Muscle layer of duodenum (tissue), 2 donors: ENCODE results near the gene SPAG17.

Experiments used
- H3K27ac ChIP-seq: one replicate; pipeline ENCODE4 v1.7.0; 2013; ENCODE audit warnings: mild to moderate bottlenecking, low read length
- H3K27me3 ChIP-seq: one replicate; pipeline ENCODE4 v1.7.0; 2013; ENCODE audit warnings: low read depth, mild to moderate bottlenecking, control low read depth, low read length
- H3K36me3 ChIP-seq, 2 donors: one replicate each; pipeline ENCODE4 v1.7.0; 2013; ENCODE audit warnings: low read length in 2 of 2, control low read depth in 1 of 2, mild to moderate bottlenecking in 1 of 2; ENCODE audit not compliant: insufficient read depth in 2 of 2, control insufficient read depth in 1 of 2
- H3K4me1 ChIP-seq, 2 donors: one replicate each; pipeline ENCODE4 v1.7.0; 2013; ENCODE audit warnings: low read length in 2 of 2, mild to moderate bottlenecking in 2 of 2, control low read depth in 1 of 2, moderate library complexity in 1 of 2; ENCODE audit not compliant: insufficient read depth in 2 of 2, control insufficient read depth in 1 of 2
- H3K4me3 ChIP-seq, 2 donors: one replicate each; pipeline ENCODE4 v1.7.0; 2013; ENCODE audit warnings: low read length in 2 of 2, low read depth in 1 of 2, mild to moderate bottlenecking in 1 of 2
- H3K9me3 ChIP-seq, 2 donors: one replicate each; pipeline ENCODE4 v1.7.0; 2013; ENCODE audit warnings: low read length in 2 of 2, control low read depth in 1 of 2, mild to moderate bottlenecking in 1 of 2; ENCODE audit not compliant: control insufficient read depth in 1 of 2
- donor health status: healthy.

The SPAG17 gene

DNA sequence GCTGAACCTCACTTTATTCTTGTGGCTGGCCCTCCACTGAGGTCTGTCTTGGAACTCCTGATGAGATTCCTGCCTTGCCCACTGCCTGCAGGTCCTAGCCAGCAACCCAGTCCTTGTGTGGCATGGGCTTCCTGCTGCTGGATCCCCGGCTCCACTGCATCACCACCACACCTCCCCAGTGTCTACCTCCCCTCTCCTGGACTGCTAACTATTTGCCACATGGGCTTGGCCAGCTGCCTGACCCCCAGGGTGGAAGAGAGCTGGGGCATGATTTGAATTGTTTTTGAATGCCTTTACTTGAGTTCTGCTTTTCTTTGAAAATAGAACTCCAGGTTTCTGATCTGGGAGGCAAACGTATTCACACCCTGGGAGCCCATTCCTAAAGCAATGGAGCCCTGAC is 41.2 kb downstream of the SPAG17 start:
- Histone ChIP-seq H3K4me1 (no peaks in the 10 kb centered on the region), H3K4me3 (no peak overlapping the region), H3K27ac (no peak overlapping the region)

DNA sequence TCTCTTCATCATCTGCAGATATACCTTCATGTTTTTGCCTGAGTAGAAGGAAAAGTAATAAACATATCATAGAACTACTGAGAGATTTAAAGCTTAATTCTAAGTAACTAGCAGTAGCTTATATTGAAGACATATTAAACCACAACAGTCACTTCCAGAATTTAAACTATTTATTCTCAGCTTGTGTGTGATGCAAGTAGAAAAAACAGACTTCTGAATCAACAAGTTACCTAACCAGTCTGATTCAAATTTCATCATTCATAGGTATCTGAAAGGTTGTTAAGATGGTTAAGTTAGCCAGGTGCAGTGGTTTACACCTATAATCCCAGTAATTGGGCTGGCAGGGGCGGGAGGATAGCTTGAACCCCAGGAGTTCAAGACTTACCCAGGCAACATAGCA is 41.9 kb downstream of the SPAG17 start:
- Histone ChIP-seq H3K4me1 (no peaks in the 10 kb centered on the region), H3K36me3 (no peaks in the 10 kb centered on the region), H3K27me3 (no peaks in the 10 kb centered on the region), H3K9me3 (no peaks in the 10 kb centered on the region), H3K27ac (no peak overlapping the region), H3K4me3 (no peak overlapping the region)

More for the DNA sequence above, 41.2 kb downstream of the SPAG17 start:
- Histone ChIP-seq H3K27me3 (no peaks in the 10 kb centered on the region), H3K9me3 (no peaks in the 10 kb centered on the region), H3K36me3 (no peaks in the 10 kb centered on the region)

DNA sequence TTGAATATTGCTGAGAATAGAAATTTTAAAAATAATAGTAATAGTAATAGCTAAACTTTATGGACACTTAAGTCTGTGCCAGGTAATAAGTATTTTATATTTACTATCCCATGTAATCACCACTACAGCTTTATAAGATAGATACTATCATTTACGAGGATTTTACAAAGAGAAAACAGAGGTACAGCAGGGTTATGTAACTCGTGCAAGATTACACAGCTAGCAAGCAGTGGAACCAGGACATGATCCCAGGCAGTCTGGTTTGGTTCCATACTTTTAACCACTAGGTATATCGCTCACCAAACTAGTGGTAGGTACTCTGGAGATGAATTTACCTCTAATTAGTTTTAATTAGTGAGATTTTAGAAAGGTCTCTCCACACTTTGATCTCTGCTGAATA is 42.5 kb downstream of the SPAG17 start:
- no peak overlapping the region for H3K4me3 ChIP-seq
- no peak overlapping the region for H3K27ac ChIP-seq
- H3K27me3 ChIP-seq = no peaks in the 10 kb centered on the region
- H3K9me3 ChIP-seq = no peaks in the 10 kb centered on the region
- H3K4me1 ChIP-seq = no peaks in the 10 kb centered on the region
- no peaks in the 10 kb centered on the region for H3K36me3 ChIP-seq

DNA sequence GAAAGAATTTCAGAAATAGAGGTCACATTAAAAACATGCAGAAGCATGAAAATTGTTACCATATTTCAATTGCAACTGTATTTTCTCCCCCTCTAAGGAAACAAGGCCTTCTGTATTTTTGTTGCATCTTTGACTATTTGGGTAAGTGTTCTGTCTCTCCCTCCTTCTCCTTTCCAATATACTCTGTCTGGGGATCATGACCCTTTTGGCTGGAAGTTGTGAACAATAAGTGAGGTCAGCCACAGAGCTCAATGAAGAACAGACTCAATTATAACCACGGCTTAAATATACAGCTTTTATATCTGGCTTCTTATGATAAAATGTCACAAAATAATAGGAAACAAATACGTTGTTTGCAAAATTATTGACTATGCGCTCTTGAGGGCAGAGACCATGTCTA is 47.1 kb downstream of the SPAG17 start:
- H3K9me3 ChIP-seq = no peaks in the 10 kb centered on the region
- no peak overlapping the region for H3K27ac ChIP-seq
- H3K4me3 ChIP-seq = no peak overlapping the region
- H3K27me3 ChIP-seq = no peaks in the 10 kb centered on the region
- H3K4me1 ChIP-seq = no peaks in the 10 kb centered on the region
- no peaks in the 10 kb centered on the region for H3K36me3 ChIP-seq

DNA sequence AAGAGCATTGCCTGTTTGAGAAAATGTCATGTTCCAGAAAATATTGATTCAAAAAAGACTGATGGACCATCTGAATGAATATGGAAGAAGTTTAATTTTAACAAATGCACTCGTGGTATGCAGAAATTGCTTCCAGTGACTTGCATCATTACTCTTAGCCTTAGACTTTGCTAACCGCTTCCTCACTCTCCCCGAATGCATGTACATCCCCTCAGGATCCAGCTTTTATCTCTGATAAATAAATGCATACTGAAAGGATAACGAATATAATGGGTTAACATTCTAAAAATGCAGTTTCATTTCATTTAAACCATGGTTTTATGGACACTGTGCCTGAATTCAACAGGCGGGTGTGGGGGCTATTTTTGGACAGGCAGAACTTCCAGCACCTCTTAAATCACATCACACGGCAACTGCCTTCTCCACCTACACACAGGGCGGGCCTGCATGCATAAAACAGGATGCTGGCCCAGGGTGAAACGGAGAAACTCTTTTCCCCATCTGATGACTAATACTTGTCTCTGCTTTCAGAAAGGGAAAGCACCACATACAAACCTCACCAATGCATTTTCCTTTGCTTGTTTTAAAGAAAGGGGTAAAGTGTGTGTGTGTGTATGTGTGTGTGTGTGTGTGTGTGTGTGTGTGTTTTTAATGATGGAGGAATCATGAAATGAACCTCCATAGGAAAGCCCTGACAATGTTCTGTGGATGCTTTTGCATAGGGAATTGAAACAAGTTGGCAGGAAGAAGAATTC is 48.7 kb downstream of the SPAG17 start:
- Histone ChIP-seq H3K4me1 (no peaks in the 10 kb centered on the region), H3K4me3 (no peak overlapping the region), H3K9me3 (no peaks in the 10 kb centered on the region), H3K27me3 (no peaks in the 10 kb centered on the region), H3K36me3 (no peaks in the 10 kb centered on the region), H3K27ac (no peak overlapping the region)

DNA sequence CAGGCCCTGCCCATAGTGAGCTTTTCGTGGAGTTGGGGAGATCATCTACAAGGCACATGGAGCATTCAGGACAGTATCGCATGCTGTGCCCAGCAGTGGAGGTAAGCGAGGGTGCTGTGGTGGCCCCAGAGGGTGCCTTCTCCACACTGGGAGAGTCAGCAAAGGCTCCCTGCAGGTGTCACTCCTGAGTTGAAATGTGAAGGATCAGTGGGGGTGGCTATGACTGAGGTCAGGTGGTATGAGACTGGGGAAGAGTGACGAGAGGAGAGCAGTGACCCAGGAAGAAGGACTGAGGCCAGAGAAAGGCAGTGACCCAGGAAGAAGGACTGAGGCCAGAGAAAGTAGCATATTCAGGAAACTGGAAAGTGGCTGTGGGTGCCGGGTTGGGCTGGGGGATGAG is 53.0 kb downstream of the SPAG17 start:
- Histone ChIP-seq H3K4me1 (no peaks in the 10 kb centered on the region), H3K36me3 (no peaks in the 10 kb centered on the region), H3K27me3 (no peaks in the 10 kb centered on the region)

DNA sequence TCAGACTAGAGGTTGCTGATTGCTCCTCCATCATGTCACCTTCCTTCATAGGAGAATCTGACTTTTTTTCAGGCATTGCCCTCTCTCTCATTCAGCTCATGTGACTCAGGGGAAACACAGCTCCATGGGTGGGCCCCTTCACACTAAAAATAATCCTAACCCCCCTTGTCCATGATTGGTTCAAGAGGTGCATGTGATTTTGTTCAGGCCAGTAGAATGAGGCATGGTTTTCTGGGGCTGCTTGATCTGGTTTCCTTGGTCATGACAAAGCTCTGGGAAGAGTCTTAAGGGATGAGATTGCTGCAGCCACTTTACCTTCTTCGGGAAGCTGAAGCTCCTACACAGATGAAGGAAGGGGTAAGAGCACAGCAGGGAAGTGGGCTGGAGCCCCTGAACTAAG is 56.3 kb downstream of the SPAG17 start:
- H3K4me3 ChIP-seq = no peak overlapping the region
- no peaks in the 10 kb centered on the region for H3K36me3 ChIP-seq
- H3K4me1 ChIP-seq = no peaks in the 10 kb centered on the region
- no peak overlapping the region for H3K27ac ChIP-seq
- no peaks in the 10 kb centered on the region for H3K9me3 ChIP-seq
- no peaks in the 10 kb centered on the region for H3K27me3 ChIP-seq

More for the DNA sequence above, 53.0 kb downstream of the SPAG17 start:
- Histone ChIP-seq H3K27ac (no peak overlapping the region), H3K9me3 (no peaks in the 10 kb centered on the region), H3K4me3 (no peak overlapping the region)

DNA sequence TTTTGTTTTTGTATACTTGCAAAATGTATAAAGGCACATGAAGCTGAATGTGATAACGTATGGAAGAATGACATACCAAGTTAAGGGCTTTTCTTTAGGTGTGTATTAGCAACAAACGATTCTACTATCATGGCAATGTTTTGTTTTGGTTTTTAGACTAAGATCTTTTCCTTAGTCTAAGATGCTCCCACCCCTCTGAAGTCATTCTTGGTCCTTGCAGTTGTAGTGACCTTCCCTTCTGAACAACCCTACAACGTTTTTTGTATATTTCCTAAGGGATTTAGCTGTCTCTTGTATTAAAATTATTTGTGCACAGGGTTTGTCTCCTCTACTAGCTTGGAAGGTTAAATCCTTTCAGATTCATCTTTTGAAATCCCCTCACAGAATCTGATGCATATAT is 61.0 kb downstream of the SPAG17 start:
- Histone ChIP-seq H3K27me3 (no peaks in the 10 kb centered on the region), H3K36me3 (no peaks in the 10 kb centered on the region), H3K9me3 (no peaks in the 10 kb centered on the region), H3K4me3 (no peak overlapping the region), H3K4me1 (no peaks in the 10 kb centered on the region), H3K27ac (no peak overlapping the region)

DNA sequence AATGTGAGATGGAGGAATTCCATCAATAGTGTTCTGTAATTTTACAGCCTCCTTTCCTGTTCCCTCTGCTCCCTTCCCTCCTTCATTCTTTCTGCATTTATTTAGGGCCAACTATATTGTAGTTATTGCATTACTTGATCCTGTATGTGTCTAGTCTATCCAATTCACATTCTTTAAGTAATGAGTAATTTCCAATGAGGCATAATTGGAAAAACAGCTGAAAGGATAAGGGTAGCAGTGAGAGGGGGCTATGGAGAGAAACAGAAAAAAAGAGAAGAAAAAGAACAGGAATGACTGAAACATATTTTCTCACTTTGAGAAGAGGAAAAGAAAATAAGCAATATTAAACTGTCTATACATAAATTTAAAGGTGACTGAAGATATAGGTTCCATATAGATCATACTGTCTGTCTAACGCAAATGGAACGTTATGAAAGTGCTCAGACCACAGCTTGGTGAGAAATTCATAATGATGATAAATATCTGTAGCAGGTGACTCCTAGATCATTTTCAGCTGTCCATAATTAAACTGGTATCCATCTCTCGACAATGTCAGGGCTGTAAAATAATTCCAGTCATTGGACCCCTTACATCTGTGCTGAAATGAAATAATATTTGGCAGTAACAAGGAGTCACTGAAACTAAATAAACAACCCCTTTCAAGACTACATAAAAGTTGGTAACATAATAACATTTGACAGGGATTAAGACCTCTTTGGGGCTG is 61.8 kb downstream of the SPAG17 start:
- Histone ChIP-seq H3K4me3 (no peak overlapping the region), H3K4me1 (no peaks in the 10 kb centered on the region), H3K27me3 (no peaks in the 10 kb centered on the region), H3K36me3 (no peaks in the 10 kb centered on the region), H3K9me3 (no peaks in the 10 kb centered on the region), H3K27ac (no peak overlapping the region)

DNA sequence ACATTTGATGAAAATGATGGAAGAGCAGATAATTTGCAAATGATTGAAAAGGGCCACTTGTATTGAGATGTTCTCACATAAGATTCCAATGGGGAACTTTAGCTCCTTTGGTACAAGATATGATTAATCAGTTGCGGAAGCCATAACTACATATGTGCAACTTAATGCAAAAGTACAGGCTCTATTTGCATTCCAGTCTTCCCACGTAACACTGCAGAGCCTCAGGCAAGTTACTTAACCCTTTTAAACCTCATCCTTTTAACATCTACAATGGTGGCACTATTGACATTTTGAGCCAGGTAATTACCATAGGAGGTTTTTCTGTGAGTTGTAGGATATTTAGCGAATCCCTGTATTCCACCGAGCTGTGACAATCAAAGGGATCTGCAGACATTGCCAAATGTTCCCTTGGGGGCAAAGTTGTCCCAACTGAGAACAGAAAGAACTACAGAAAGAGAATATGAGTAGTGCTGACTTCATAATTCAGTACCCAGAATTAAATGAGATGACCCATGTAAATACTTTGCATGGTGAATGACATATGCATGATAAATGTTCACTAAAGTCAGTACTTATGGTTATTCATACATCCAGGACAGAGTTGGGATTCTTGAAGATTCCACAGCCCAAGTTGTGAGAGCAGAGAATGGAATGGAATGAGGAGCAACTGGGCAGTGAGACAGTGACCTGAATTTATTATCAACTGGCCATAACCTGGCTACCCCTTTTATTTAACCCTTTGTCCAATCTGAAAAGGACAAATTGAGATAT is 62.6 kb downstream of the SPAG17 start:
- Histone ChIP-seq H3K4me1 (no peaks in the 10 kb centered on the region), H3K36me3 (no peaks in the 10 kb centered on the region), H3K9me3 (no peaks in the 10 kb centered on the region), H3K27ac (no peak overlapping the region), H3K4me3 (no peak overlapping the region), H3K27me3 (no peaks in the 10 kb centered on the region)

DNA sequence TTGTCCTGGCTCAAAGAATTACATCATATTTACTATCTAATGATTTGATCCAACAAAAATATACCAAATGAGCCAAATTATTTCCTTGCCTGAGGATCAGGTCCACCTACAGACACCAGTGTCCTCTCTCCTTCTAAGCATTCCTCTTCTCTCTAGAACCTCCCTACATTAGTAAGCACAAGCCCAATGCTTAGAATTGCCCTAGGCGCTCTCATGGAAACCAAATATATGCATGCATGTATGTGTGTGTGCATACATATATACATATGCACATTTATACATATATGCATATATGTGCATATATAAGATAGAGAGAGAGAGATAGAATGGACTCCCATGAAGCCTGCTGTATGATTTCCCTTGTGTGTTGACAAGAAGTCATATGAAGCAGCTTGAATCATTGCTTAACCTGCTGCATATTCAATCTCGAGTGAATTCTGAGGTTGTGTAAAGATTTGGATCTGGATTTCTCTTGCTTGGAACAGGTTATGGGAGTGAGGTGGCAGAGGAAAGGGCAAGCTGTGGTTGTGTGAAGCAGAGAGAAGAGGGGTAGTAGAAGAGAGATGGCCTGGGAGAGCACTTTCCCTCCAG is 66.1 kb downstream of the SPAG17 start:
- H3K27me3 ChIP-seq = no peaks in the 10 kb centered on the region
- H3K4me3 ChIP-seq = no peak overlapping the region
- H3K4me1 ChIP-seq = no peaks in the 10 kb centered on the region
- no peaks in the 10 kb centered on the region for H3K9me3 ChIP-seq
- H3K36me3 ChIP-seq = no peaks in the 10 kb centered on the region
- H3K27ac ChIP-seq = no peak overlapping the region
